T-helper 9 cell (primary cell): ENCODE measurements around the gene BCL2.

ENCODE experiments used
- DNase-seq: peaks from one replicate; pipeline ENCODE4 v3.0.0-alpha.2; 2020

Gene BCL2

GRCh38 chr18:63074981-63075404, 244.6 kb downstream of the BCL2 start:
- peak; percentile 42 for DNase-seq

DNA sequence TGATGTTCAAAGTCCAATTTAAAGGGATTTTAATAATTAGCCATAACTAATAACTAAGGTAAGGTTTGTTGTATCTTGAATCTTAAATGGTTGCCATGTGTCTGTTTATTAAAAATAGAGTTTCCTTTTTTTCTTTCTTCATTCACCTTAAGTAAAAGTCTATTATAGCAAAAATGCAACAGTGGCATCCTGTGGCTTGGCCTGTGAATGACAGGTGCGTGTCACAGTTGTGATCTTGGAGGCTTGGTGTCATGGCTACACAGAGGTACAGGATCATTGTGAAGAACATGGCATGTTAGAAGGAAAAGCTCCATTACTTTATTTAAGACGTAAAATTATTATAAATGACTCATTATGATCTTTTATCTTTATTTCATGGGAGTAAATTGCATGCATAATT, 246.1 kb downstream of the BCL2 start:
- no peak for DNase-seq
